OCI-M1 (cell line): ENCODE measurements around the gene MPZL3.
A peak's percentile ranks its signal among the peaks of the same experiment; 100 is the strongest.

Experiments used
- DNase-seq: peaks from one replicate; lab custom pipeline; 2025; lab: John Stamatoyannopoulos, UW

Gene MPZL3, protein sequence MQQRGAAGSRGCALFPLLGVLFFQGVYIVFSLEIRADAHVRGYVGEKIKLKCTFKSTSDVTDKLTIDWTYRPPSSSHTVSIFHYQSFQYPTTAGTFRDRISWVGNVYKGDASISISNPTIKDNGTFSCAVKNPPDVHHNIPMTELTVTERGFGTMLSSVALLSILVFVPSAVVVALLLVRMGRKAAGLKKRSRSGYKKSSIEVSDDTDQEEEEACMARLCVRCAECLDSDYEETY

DNA sequence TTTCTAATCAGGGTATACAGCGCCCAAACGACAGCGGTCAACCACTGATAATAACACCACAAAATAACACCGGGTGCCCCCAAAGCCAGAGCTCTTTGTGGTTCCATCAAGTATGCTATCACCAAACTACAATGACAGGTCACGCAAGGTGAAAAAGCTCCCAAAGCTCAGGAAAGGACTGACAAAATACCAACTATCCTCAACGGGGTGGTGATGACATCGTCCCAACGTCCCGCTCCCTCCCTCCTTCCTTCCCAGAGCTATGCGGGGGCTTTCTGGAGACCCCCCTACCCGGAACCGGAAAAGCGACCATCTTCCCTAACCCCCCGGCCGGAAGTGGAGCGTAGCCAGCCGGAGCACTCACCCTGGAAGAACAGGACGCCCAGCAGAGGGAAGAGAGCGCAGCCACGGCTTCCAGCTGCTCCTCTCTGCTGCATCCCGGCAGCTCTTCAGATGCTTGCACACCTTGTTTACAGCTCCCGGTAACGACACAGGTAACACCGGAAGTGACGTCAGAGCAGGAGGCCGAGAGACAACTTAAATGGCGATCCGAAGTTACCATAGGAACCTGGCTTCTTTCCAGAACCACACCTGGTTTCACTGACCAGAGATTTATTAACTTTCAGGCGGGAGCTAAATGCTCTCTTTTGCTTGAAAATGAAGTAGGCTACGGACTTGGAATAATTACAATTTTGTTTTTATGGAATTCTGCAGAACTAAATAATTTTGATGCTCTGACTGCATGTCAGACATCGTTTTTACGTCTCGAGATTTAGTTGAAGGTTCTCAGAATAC is at the start of gene MPZL3:
MPZL3 (minus strand) TSS at position 508 of the 795 bp plus-strand sequence; CDS start at position 437, 71 bp downstream.
- peak; percentile 96 for DNase-seq

DNA sequence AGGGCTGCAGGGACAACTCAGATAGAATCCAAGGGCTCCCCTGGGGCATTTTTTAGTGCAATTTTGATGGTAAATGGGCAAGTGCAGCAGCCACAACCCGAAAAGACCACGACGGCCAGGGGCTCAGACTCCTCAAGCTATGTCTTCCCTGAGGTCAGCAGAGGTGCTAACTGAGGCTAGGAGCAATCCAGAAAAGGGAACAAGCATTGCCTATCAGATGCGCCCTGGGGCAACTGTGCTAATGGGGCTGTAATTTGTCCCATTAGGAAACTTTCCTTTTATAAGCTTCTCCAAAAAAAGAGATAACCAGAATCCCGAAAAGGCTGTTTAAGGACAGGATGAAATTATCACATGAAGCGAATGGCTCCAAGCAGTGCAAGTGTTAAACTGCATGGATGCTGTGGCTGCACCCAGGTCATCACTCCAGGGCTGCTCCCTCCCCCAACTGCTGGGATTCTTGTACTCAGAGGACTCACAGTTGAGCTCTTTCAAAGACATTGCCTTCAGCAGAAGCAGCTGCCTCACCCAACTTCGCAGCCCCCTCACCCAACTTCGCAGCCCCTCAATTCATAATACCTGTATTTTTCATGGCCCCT is 49.5 kb upstream of the MPZL3 start:
- DNase-seq: peak; percentile 41

DNA sequence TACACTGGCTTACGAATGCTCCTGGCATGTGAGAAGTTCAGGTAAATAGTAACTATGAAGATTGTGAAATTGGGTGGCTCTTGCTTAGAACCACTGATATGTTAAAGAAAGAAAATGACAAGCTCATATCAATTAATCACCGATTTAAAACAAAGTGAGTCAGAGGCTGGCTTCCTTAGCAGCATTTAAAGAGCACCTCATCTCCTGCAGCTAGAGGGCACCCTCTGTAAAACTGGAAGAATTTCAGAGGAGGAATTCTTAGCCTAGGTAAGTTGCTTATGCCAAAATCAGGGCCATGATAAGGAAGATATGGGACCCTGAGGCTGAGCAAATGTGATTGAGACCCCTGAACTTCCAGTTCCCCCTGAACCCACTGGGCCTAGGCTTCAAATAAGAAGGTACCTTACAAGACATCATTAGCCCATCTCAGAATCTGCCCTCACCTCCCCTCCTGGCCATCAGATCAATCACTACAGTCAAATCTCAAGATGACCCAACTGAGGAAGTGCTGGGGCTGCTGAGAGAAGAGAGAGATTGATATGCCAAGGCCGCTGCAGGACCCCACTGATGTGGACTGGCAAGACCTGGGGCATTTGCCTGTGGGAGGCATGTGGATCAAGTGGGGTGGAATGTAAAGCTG is 43.8 kb upstream of the MPZL3 start:
- peak; percentile 74 for DNase-seq

DNA sequence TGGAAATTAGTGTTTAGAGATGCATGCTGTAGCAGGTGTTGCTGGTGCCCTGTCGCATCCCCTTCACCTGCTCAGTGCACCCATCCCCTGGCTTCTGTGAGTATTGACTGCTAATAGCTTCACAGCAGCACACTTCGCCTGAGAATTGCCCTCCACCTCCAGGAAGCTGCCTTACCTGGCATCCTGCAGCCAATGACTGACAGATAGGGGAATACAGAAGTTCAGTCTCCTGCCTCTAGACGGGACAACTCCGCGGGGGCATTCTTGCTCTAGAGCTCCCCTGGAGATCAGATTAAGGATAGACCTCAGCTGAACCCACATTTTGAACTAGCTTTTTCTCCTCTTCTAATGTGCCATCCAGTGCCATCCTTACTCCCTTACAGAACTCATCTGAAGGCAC is 43.0 kb upstream of the MPZL3 start:
- no peak for DNase-seq

DNA sequence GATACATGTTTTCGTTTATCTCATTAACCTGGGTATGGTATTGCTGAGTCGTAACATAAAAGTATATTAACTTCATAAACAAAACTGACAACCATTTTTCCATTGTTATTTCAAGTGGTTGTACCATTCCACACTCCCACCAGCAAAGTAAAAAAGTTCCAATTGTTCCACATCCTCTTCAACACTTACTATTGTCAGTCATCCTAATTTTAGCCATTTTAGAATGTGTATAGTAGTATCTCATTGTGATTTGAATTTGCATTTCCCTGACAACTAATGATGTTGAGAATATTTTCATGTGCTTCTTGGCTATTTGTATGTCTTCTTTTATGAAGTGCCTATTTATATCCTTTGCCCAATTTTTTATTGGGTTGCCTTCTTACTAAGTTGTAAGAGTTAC is 41.9 kb upstream of the MPZL3 start:
- DNase-seq: no peak

DNA sequence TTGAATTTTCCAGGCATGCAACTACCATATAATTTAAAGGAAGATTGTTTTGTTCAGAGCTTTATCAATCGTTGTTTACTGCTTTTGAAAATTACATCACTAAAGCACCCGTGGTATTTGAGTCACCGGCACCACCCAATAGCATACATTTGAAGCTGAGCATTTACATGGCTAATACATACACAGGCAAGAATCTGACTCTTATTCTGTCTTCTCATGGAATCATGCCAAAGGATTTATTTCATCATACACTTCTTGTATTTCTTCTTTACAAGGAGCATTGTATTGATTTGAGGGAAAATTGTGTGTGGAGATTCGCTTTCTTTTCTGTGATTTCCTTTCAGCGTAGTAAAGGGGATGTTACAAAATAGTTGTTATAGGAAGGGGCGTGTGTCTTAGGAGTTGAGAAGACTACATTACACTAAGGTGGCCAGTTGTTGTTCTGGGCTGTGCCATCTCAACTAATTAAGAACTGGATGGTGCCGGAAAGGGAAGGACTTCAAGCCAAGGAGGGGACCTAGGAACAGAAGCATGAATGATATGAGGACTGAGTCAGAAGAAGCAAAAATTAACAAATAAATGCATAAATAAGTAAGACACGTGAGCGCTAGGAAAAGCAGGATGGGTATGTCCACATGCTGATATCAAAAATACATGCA is 39.4 kb upstream of the MPZL3 start:
- peak; percentile 30 for DNase-seq

DNA sequence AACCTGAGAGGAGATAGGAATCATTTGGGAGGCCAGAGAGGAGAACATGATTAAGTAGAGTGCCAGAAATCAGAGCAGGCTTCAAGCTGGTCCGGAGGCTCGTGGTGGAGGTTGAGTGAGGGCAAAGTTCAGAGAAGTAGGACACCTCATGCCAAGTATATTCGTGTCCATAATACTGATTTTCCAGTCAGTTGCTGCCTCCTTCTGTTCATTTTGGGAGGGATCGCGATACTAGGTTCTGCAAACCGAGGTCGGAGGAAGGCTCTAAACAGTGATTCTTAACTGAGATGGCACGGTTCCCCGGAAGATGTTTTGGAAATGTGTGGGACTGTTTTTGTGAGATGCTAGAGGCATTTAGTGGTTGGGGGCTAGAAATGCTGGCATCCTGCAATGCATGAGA is 38.8 kb upstream of the MPZL3 start:
- peak; percentile 89 for DNase-seq

DNA sequence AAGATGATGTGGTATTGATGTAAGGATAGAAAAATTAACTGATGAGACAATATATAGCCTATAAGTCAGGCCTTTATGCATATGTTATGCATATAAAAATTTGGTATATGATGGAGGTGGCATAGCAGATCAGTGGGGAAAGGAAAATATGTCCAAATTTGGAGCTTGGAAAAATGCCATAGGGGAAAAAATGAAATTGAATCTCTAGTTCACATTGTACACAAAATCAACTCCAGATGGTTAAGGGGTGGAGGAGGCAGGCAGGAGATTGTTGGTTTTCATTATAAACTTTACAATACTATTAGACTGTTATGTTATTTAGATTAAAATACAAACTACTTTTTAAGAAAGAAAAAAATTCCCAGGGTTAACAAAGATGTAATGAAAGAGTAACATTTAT is 37.2 kb upstream of the MPZL3 start:
- DNase-seq: no peak

DNA sequence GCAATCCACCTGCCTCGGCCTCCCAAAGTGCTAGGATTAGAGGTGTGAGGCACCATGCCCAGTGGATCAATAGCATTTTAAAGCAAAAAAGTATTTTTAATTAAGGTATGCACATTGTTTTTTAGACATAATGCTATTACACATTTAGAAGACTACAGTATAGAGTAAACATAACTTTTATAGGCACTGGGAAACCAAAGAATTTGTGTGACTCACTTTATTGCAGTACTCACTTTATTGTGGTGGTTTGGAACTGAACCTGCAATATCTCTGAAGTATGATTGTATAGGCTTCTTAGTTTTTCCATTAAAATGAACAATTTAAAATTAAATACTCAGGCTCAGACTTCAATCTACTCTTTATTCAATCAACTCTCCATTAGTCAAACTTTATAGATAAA is 34.8 kb upstream of the MPZL3 start:
- DNase-seq: no peak

DNA sequence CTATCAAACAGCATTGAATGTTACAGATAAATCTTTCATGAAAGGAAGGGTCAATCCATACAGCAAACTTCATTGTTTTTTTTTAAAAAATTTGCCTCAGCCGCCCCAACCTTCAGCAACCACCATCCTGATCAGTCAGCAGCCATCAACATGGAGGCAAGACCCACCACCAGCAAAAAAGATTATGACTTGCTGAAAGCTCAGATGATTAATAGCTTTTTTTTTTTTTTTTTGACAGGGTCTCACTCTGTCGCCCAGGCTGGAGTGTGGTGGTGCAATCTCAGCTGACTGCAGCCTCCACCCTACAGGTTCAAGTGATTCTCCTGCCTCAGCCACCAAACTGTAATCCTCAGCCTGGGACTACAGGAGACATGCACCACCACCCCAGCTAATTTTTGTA is 34.4 kb upstream of the MPZL3 start:
- DNase-seq: no peak

DNA sequence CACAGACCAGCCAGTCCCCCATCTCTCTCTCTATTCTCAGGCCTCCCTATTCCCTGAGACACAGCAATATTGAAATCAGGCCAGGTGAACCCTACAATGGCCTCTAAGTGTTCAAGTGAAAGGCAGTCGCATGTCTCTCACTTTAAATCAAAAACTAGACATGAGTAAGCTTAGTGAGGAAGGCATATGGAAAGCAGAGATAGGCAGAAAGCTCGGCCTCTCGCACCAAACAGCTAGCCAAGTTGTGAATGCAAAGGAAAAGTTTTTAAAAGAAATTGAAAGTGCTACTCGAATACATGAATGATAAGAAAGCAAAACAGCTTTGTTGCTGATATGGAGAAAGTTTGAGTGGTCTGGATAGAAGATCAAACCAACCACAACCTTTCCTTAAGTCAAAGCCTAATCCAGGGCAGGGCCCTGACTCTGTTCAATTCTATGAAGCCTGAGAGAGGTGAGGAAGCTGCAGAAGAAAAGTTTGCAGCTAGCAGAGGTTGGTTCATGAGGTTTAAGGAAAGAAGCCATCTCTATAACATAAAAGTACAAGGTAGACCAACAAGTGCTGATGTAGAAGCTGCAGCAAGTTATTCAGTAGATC is 31.7 kb upstream of the MPZL3 start:
- DNase-seq: peak; percentile 90

DNA sequence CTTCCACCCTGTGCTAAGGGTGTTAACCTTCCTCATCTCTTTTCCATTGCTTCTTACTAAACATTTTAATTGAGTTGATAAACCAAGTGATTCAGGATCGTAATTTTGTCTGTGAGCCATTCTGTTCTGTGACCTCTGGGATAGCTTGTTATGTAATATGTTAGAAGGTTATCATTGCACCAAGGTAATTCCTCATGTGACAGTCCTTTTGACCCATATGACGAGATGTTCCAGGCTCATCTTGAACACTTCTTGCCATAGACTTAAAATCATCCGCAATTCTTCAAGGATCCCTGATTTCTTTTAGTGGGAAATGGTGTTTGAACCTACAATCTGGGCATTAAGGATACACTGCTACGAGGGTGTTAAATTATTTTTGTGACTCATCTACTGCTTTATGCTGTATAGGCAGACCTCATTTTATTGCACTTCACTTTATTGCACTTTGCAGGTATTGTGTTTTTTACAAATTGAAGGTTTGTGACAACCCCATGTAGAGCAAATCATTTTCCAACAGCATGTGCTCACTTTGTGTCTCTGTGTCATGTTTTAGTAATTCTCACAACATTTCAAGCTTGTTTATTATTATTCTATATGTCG is 31.0 kb upstream of the MPZL3 start:
- no peak for DNase-seq

DNA sequence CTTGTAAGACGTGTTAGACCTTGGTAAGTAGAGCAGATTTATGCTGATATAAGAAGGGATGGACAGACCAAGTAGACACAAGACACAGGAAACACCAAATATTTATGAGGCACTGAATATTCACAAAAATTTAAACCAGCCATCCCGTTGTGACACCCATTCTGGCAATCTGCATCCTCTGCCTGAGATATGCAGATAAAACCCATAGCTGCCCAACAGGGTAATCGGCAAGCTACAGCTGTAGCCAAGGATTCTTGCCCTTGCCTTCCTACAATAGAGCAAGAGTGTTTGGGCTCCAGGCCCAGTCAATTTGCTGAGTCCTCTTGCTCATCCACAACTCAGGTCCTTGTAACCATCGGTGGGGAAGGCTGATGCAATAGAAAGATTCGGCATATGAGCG is 30.4 kb upstream of the MPZL3 start:
- peak; percentile 72 for DNase-seq

DNA sequence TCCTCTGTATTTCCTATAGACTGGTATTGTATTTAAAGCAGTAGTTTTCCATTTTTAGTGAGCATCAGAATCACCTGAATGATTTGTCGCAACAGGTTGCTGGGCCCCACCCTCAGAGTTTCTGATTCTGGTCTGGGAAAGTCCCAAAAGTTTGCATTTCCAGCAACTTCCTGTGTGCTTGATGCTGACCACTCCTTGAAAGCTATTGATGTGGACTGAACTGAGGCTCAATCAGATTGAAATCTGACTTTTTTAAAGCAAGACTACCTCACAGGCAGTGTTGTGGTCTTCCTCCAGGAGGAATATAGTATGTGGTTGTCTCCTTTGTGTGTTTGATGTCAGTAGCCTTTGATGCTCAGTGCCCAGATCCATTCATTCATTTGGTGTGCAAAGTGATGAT is 29.1 kb upstream of the MPZL3 start:
- no peak for DNase-seq

DNA sequence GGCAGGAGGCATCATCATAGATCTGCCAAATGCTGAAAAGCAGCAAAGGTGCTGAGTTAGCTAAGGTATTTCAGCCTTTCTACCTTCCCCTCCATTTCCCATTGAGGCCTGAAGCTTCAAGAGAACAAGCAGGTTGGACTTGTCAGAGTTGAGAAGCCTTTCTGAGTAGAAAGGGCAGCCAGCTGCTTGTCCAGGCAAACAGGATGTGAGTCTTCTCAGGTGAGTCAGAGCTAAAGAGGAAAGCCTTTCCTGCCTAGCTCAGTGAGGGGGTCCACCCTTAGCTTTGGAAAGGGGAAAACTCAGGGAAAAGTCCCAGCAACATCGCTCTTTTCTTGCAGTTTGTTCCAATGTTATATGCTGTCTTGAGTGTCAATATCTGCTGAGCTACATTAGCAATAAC is 25.1 kb upstream of the MPZL3 start:
- DNase-seq: no peak

DNA sequence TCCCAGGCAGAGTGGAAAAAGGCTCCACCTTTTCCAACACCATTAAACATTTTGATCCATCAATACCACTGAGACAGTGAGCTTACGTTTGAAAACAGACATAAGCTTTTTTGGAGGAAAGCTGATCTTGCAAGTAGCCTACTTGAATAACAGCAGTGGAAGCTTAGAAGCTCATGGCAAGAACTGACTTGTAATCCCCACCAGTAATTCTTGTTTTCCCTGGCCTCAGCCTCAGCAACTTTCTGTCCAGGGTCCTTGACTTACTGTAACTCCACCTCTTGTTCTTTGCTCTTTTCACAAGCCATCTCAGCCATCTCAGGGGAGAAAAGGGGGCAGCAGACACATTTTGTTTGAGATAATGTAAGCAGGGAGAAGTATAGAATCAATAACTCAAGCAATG is 24.3 kb upstream of the MPZL3 start:
- DNase-seq: no peak

DNA sequence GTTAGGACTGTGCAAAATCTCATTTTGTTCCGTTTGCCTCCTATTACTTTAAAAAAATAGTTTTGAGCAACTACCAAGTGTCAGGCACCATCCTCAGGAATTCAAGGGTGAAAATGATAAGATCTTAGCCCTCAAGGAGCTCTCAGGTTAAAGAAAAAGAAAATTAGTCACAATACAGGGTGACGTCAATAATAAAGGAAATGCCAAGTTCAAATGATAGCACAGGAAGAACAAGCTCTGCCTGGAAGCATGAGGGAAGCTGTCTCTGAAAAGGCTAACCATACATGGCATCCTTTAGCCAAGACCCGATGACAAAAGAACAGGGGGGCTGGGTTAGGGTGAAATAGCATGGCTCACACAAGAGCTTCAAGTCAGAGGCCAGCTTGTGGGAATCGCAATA is 23.0 kb upstream of the MPZL3 start:
- no peak for DNase-seq

DNA sequence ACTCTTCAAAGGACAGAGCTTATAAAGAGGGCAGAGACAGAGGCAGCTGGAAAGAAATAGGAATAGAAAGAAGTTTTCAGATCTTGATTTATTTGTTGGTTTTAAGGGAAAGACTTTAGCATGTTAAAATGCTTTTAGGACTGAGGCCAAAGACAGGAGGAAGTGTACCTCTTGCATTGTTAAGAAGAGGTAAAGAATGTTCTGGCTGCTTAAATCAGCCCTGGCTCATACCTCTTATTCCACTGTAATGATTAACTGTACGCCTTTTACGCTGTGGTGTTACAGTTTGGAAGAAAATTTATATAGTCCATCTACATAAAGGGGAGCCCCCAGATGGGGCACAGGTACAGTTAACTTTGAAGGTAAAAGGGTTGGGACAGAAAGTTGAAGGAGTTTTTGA is 22.0 kb upstream of the MPZL3 start:
- no peak for DNase-seq

DNA sequence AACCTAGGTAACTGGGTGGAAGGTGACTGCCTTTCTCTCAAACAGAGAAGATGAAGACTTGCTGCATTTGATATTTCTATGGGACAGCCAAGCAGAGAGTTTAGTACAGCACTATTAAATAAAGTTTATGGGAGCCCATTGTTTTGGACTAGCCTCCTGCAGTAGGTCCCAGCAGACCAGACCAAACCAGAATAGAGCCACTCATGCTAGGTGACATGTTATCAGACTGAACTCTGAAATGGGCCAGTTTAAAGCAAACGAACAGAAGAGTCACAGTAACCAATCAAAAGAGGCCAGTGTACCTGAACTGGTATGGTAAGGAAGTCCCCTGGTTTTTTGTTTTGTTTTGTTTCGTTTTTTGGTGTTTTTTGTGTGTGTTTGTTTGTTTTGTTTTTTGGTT is 19.8 kb upstream of the MPZL3 start:
- DNase-seq: peak; percentile 22

DNA sequence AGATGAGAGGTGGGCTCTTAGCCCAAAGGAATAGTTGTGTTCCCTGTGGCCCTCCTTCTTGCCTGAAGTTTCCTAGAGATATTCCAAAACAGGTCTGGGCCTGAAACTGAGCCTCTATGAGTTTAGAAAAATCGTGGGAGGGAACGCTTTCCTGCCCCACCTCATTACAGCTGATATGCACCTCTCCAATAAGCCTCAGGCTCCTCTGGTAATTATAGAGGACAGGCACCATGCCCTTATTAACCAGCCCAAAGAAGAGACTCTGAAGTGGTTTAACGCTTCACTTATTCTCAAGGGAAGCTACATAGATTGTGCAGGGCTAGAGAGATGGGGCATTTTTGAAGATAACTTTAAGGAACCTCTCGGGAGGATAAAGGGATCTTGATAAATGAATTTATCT is 15.3 kb upstream of the MPZL3 start:
- DNase-seq: no peak

DNA sequence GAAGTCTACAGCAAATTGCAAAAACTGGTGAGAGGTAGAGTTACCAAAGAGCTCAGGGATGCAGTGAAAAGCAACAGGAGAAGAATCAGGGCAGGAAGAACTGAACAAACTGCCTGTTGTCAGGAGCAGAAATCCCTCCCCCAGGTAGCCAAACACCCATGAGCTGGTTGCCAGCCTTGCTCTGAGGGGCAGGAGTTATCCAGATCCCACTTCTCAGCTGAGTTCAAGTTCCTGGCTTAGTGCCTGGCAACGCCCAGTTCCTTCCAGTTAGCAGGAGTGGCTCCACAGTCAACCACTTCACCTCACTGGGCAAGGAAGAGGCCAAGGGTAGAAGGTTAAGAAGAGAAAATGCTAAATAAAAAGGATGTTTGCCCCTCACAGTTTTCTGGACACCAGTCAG is 13.8 kb upstream of the MPZL3 start:
- no peak for DNase-seq
